HCEC 1CT (cell line): ENCODE results near the gene TMEM272.

Experiments used
- DNase-seq: peaks from one replicate; pipeline ENCODE4 v3.0.0-alpha.2; 2017

TMEM272 gene

GRCh38 chr13:51777921-51778320 lies 67.1 kb downstream of the TMEM272 start:
- DNase-seq, result no peak

GRCh38 chr13:51776179-51776578 lies 68.8 kb downstream of the TMEM272 start:
- no peak for DNase-seq

DNA sequence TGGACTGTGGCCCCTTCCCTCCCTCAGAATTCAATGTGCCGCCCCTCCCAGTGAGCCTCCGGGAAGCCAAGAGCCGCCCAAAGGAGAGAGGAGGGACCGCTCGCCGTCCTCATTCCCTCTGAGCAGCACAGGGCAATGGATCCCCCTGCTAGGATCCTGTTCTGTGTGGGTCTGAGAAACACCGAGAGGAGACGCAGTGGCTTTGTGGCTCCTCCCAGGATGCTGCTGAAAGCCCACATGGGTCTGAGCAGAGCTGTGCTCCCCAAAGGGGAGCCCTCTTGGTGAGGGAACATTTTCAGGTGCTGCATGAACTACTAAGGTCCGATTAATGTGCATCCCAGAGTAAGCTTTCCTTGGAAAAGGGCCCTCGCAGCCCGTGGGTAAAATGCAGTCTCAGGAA lies 71.5 kb downstream of the TMEM272 start:
- DNase-seq, result no peak

- DNase-seq, result no peak
Observed at GRCh38 chr13:51772781-51773180, 72.2 kb downstream of the TMEM272 start.

- DNase-seq, result no peak
Observed at GRCh38 chr13:51772105-51772455, 72.9 kb downstream of the TMEM272 start.

- no peak for DNase-seq
Observed at GRCh38 chr13:51771418-51772104, 73.4 kb downstream of the TMEM272 start.

- no peak for DNase-seq
Observed at GRCh38 chr13:51770681-51771417, 74.1 kb downstream of the TMEM272 start.

DNA sequence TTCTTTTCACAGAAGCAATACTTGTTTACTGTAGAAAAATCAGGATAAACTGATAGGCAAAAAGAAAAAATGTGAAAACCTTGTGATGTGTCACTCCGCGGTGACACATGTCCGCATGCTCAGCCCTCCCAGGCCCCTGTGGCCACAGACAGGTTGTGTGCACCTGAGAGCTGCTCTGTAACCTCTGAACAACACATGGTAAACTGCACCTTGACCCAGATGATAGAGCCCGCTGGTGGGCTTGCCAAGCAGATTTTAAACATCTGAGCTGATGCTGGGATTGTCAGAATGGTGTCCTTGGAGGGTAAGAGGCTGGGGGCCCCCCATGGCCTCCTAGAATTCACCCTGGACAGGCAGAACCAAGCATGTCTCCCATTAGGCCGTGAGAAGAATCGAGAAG lies 74.8 kb downstream of the TMEM272 start:
- DNase-seq, result no peak

- DNase-seq, result no peak
Observed at GRCh38 chr13:51769455-51770127, 75.4 kb downstream of the TMEM272 start.

DNA sequence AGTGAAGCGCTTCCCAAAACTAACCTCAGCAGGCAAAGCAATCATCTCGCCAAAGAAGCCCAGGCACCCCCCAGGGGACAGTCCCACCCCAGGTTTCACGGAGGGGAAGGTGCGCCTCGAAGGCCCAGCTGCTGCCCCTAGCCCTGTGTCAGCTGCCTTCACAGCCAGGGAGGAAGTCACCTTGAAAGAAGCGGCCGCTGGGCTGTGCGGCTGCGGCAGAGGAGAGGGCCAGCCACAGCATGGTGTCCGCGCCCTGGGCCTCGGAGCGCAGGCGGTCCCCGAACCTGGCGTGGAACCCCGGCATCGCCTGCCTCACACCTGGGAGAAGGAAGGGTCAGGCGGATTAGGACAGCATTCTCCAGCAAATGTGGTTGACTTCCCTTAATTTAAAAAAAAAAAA lies 76.0 kb downstream of the TMEM272 start:
- DNase-seq, result no peak

DNA sequence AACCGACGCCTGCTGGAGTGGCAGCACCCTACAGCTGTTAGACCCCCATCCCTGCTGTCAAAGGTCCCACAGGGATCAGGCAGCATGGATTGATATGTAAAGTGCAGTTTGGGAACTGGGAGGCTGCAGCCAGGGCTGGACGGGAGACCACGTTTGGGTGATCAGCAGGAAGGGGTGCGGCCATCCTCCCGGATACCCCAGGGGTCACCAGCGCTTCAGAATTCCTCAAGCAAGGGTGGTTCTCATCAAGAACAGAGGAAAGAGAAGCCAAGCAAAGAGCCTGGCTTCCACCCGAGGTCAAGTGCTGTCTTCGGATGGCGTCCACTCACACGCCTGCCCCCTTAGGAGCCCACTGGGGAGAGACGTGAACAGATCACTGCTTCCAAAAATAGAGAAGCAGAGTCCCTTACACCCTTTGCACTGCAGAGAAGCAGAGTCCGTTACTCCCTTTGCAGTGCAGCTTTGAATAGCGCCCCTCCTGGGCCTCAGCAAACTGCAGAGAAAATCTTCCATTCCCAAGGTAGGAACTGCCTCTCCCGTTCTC lies 76.5 kb downstream of the TMEM272 start:
- DNase-seq, result no peak

- DNase-seq, result no peak
Observed at GRCh38 chr13:51767100-51767499, 77.9 kb downstream of the TMEM272 start.

DNA sequence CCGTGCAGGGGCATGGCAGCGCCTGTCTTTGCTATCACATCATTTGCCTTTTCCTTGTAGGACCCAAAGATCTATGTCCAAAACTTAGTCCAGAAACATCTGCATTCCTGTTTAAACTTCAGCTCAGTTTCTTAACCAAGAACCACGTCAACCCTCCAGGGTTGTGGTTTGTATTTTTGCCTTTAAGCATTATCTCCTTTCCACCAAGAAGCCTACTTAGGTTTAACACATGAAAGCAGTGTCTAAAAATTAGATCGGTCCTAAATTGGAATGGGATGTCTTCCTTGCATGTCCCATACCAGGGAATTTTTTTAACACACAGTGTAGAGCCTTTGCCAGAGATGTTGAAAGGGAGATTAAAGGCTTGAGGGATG lies 79.8 kb downstream of the TMEM272 start:
- no peak for DNase-seq

DNA sequence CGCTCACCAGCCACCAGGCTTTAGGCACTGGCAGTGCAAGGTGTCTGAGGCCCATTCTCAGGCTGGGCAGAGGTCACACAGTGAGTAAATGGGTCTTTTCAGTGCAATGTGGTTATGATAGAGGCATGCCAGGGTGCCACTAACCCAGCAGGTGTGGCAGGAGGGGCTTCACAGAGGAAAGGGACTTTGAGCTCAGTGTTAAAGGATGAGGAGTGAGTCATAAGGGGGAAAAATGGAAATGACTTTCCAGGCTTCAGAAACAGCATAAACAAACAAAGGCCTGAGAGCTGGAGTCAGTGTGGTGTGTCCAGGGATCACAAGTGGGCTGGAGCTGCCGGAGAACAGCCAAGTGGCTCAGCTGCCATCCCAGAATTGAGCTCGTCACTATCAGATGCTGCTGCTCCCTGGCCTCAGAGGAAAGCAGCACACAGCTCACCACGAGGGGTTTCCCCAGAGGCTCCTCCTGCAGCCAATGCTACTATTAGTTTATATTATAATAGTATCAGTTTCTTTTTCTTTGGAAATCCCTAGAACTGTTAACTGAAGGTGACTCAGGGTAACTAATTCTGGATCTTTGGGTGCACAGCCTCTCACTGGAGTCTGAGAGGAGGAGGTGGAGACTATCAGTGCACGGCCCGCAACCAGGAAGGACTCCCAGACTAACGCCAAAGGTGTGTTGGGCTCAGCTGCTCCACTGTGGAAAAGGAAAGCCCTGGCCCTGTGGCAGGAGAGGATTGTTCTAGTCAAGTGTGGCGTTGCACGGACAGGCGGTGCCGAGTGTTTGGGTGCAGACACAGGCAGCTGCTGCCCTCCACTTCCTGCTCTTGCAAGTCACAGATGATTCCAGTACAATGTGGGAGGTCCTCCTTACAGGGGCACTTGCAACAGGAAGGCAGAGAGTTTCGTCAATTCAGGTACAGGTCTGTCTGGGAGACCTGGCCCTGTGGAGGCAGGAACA lies 80.5 kb downstream of the TMEM272 start:
- DNase-seq, result peak; percentile 78

- no peak for DNase-seq
Observed at GRCh38 chr13:51763486-51763885, 81.5 kb downstream of the TMEM272 start.
